ENCODE data around the gene RANGAP1.
A peak's percentile ranks its signal among the peaks of the same experiment; 100 is the strongest.

The RANGAP1 gene

GRCh38 chr22:41241133-41241676, 44.8 kb downstream of the RANGAP1 start:
- TF ChIP-seq CTCF (IDR thresholded peaks at IDR 0.05; ENCODE audit: borderline replicate concordance, insufficient read depth, low read depth, low read length): no peak
- H3K4me3 ChIP-seq (ENCODE audit: low read depth, low read length): no peak overlapping the region

- TF ChIP-seq CTCF (IDR thresholded peaks at IDR 0.05; ENCODE audit: borderline replicate concordance, insufficient read depth, low read depth, low read length): no peak
- no peak within 1 kb of the TSS for H3K4me3 ChIP-seq (ENCODE audit: low read depth, low read length)
These were observed 45.4 kb downstream of the RANGAP1 start, which contains the start of gene CHADL for GRCh38 chr22:41240377-41241132. Gene CHADL, minus strand, starts transcription at chr22:41240931. Its CDS starts 50 bp downstream, at chr22:41240881.

- no peak overlapping the region for H3K4me3 ChIP-seq (ENCODE audit: low read depth, low read length)
- TF ChIP-seq CTCF (IDR thresholded peaks at IDR 0.05; ENCODE audit: borderline replicate concordance, insufficient read depth, low read depth, low read length): no peak
These were observed 46.4 kb downstream of the RANGAP1 start for GRCh38 chr22:41239443-41240128.

- TF ChIP-seq CTCF (IDR thresholded peaks at IDR 0.05; ENCODE audit: borderline replicate concordance, insufficient read depth, low read depth, low read length): no peak
- H3K4me3 ChIP-seq (ENCODE audit: low read depth, low read length): no peak overlapping the region
These were observed 47.2 kb downstream of the RANGAP1 start for GRCh38 chr22:41238570-41239442.

- TF ChIP-seq CTCF (IDR thresholded peaks at IDR 0.05; ENCODE audit: borderline replicate concordance, insufficient read depth, low read depth, low read length): peak; percentile 92
- peak overlapping the region; percentile 37 for H3K4me3 ChIP-seq (ENCODE audit: low read depth, low read length)
These were observed 48.0 kb downstream of the RANGAP1 start for GRCh38 chr22:41237707-41238569.
